22Rv1 (cell line): ENCODE measurements around the gene DMAC2.

Experiments
- CTCF ChIP-seq: fragments of 450-650 bp; IDR thresholded peaks from 2 replicates; pipeline ENCODE4 v1.5.1; 2017; ENCODE audit warnings: mild to moderate bottlenecking
- ZFX ChIP-seq: fragments of 450-650 bp; IDR thresholded peaks from 2 replicates; pipeline ENCODE4 v1.6.1; 2017; ENCODE audit warnings: antibody characterized with exemption, borderline replicate concordance

DNA sequence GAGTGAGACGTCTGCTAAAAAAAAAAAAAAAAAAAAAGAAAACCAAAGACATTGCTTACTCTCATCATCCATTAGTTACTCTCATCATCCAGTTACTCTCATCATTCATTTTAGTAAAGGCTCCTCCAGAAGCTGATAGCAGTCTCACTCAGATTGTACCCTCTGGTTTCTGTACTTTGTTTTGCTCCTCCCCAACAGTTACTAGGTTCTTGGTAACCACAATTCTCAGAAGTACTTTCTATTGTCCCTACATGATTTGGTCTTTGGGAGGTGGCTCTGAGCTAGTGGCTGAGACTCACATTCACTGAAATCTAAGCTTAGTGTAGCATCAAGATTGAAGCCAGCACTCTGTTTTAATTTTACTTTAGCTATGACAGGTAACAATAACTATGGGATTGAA is 17.5 kb upstream of the DMAC2 start:
- TF ChIP-seq CTCF (no peak), ZFX (no peak)
